Activated CD8-positive, alpha-beta memory T cell treated with anti-CD3 and anti-CD28 coated beads, Interleukin-2, amount 50 U/mL, for 24 hours (primary cell): ENCODE data around the gene CROCC.
"Not testable (repeated sequence)": the region's sequence is repeated elsewhere in the genome, so short reads cannot be mapped to it uniquely, and the experiment has no call there.

Source experiments
- DNase-seq: peaks from one replicate; pipeline ENCODE4 v3.0.0-alpha.2; 2020; ENCODE audit errors: extremely low read depth

The CROCC gene

GRCh38 chr1:16897653-16898052 is 24.1 kb upstream of the CROCC start:
- DNase-seq, result not testable (repeated sequence)

- not testable (repeated sequence) for DNase-seq
Measured at GRCh38 chr1:16898298-16898697, 23.4 kb upstream of the CROCC start.

- DNase-seq, result not testable (repeated sequence)
Measured at GRCh38 chr1:16899020-16899419, 22.7 kb upstream of the CROCC start.

- no peak for DNase-seq
Measured at GRCh38 chr1:16900751-16901150, 21.0 kb upstream of the CROCC start.

GRCh38 chr1:16901371-16901770 is 20.4 kb upstream of the CROCC start:
- not testable (repeated sequence) for DNase-seq

- DNase-seq, result no peak
Measured at GRCh38 chr1:16903054-16903453, 18.7 kb upstream of the CROCC start.

GRCh38 chr1:16903458-16903796 is 18.3 kb upstream of the CROCC start:
- no peak for DNase-seq

GRCh38 chr1:16904560-16905109 is 17.1 kb upstream of the CROCC start:
- peak; percentile 100 for DNase-seq

GRCh38 chr1:16905110-16905867 is 16.4 kb upstream of the CROCC start:
- DNase-seq, result no peak

- DNase-seq, result no peak
Measured at GRCh38 chr1:16905868-16906702, 15.6 kb upstream of the CROCC start.

GRCh38 chr1:16906873-16907272 is 14.9 kb upstream of the CROCC start:
- DNase-seq, result no peak

GRCh38 chr1:16907870-16908758 is 13.6 kb upstream of the CROCC start:
- DNase-seq, result no peak

GRCh38 chr1:16911851-16912721 is 9.6 kb upstream of the CROCC start:
- DNase-seq, result not testable (repeated sequence)

GRCh38 chr1:16912742-16913141 is 9.0 kb upstream of the CROCC start:
- DNase-seq, result not testable (repeated sequence)

GRCh38 chr1:16913181-16913832 is 8.4 kb upstream of the CROCC start:
- DNase-seq, result no peak

- peak; percentile 82 for DNase-seq
Measured at GRCh38 chr1:16913833-16914662, 7.7 kb upstream of the CROCC start.

GRCh38 chr1:16914928-16915626 is 6.7 kb upstream of the CROCC start:
- DNase-seq, result not testable (repeated sequence)

GRCh38 chr1:16915627-16915973 is 6.1 kb upstream of the CROCC start:
- DNase-seq, result no peak
